Epithelial cell of umbilical artery (primary cell): ENCODE measurements around the gene WEE2. TPM values are rescaled to one million over a fixed set of nuclear protein-coding genes. Genes with fewer than 3 reads are reported as not detected.

ENCODE experiments used
- total RNA-seq: library from RNA; depleted of rRNA; stranded (reverse); fragments of >200 nt; gene quantifications from 2 replicates; pipeline ENCODE4 v1.2.3, GENCODE V29; 2014

The WEE2 gene
- total RNA-seq: not detected in 2 replicates

DNA sequence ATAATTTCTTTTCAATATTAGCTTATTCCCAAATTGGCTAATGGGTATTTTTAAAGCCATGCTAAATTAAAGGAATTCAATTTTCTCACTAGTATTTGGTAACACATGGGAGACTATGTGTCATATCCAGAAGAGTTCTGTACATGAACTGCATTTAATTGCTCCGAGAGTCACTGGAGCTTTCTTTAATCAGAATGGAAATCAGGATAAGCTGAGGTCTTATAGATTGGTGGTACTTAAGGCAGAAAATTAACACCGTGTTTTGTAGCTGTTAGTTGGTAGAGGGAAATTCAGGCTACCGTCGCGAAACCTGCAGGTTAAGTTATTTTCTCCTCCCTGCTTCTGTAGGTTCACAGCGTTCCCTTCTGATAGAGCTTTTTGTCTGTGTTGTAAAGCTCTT is at the start of gene WEE2:
WEE2 (plus strand) TSS at position 3 of the 400 bp plus-strand sequence. CDS start 406 bp downstream, outside the sequence.

DNA sequence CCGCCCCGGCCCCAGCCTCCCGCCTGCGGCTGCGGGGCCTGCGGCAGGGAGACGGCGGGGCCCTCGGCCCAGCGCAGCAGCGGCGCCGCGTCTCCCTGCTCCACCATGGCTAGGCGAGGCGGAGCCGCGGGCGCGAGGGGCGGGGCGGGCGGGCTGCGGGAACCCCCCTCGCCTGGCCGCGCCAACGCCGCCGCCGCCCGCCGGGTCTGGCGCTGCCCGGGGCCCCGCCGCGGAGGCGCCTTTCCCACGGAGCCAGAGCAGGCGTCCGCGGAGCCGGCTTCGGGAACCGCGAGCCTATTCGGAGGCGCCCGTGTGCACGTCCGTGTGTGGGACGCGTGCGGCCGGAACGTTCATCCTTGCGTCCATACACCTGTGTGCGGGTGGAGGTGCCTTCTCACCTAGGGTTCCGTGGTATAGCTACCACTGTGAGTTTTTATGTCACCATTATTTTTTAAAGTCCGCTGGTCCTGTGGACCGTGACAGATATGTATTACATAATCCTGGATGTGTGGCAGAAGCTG is 6.0 kb upstream of the WEE2 start, which contains the start of gene DENND11:
DENND11 (minus strand) TSS at position 120 of the 521 bp plus-strand sequence; CDS start at position 107, 13 bp downstream.

GRCh38 chr7:141737836-141738591 is 29.9 kb downstream of the WEE2 start, which contains the start of gene SSBP1:
TSS of gene SSBP1 (plus strand) at chr7:141738358. CDS start at chr7:141739167, 809 bp downstream.

DNA sequence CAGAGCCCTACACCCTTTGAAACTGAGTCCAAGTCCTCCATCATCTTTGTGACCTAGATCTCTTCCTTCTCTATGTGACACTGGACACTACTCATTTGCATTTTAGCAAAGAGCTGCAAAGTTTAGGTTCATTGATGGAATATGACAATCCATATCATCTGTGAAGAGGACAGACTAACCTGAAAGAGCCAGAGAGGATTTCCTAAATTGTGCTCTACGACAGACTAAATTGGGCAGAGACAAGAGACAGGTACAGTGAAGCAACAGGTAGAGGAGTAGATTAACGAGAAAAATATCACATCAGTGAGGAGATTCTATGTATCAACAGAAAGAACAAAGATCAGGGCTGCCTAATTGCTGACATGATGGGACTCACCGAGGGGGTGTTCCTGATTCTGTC is 55.6 kb downstream of the WEE2 start, which contains the start of gene TAS2R3:
TAS2R3 (plus strand) TSS at position 301 of the 400 bp plus-strand sequence; CDS start at position 363, 62 bp downstream.

GRCh38 chr7:141776374-141776773 is 68.2 kb downstream of the WEE2 start, which contains the start of gene TAS2R4:
TSS of gene TAS2R4 (plus strand) at chr7:141776674. CDS start at chr7:141778489, 1,815 bp downstream.

Other genes starting within 250 kb of the WEE2 start
- 28.6 and 29.0 TPM in 2 replicates for gene AGK, start 156.9 kb upstream of the WEE2 start, total RNA-seq
- gene DENND11, start 6.2 kb upstream of the WEE2 start, total RNA-seq: 55.6 and 155 TPM in 2 replicates
- gene SSBP1, start 30.0 kb downstream of the WEE2 start, total RNA-seq: 207 and 289 TPM in 2 replicates
- gene TAS2R3, start 55.7 kb downstream of the WEE2 start, total RNA-seq: 0.32 and 0.76 TPM in 2 replicates
- gene TAS2R4, start 68.3 kb downstream of the WEE2 start, total RNA-seq: 0.32 and 1.1 TPM in 2 replicates
- 0.32 and 2.3 TPM in 2 replicates for gene TAS2R5, start 81.9 kb downstream of the WEE2 start, total RNA-seq
- gene PRSS37, start 133.1 kb downstream of the WEE2 start, total RNA-seq: not detected in 2 replicates
- not detected in 2 replicates for gene OR9A4, start 208.0 kb downstream of the WEE2 start, total RNA-seq
- not detected in 2 replicates for gene CLEC5A, start 238.6 kb downstream of the WEE2 start, total RNA-seq